Hematopoietic multipotent progenitor cell treated with erythropoietin and hydrocortisone succinate and interleukin-3 and kit ligand, for 17 days (in vitro differentiated cells): ENCODE data around the gene RAD51B.
"Not testable (repeated sequence)": the region's sequence is repeated elsewhere in the genome, so short reads cannot be mapped to it uniquely, and the experiment has no call there.

Experiments used
- DNase-seq: peaks from one replicate; pipeline ENCODE4 v3.0.0-alpha.2; 2015; ENCODE audit warnings: low spot score

Gene RAD51B

GRCh38 chr14:68028075-68028474 is 208.5 kb downstream of the RAD51B start:
- DNase-seq, result no peak

- not testable (repeated sequence) for DNase-seq
Observed at GRCh38 chr14:68031011-68031410, 211.4 kb downstream of the RAD51B start.

- DNase-seq, result no peak
Observed at GRCh38 chr14:68032154-68032553, 212.6 kb downstream of the RAD51B start.

GRCh38 chr14:68033336-68033932 is 213.9 kb downstream of the RAD51B start:
- no peak for DNase-seq

- DNase-seq, result no peak
Observed at GRCh38 chr14:68034896-68035295, 215.3 kb downstream of the RAD51B start.

- DNase-seq, result no peak
Observed at GRCh38 chr14:68036202-68036601, 216.6 kb downstream of the RAD51B start.

- DNase-seq, result no peak
Observed at GRCh38 chr14:68039593-68039992, 220.0 kb downstream of the RAD51B start.

GRCh38 chr14:68040633-68041369 is 221.2 kb downstream of the RAD51B start:
- DNase-seq, result no peak

- no peak for DNase-seq
Observed at GRCh38 chr14:68041876-68042354, 222.3 kb downstream of the RAD51B start.

GRCh38 chr14:68042586-68043210 is 223.1 kb downstream of the RAD51B start:
- DNase-seq, result no peak

GRCh38 chr14:68043752-68044151 is 224.2 kb downstream of the RAD51B start:
- DNase-seq, result no peak

- no peak for DNase-seq
Observed at GRCh38 chr14:68047906-68048305, 228.3 kb downstream of the RAD51B start.

GRCh38 chr14:68048815-68049214 is 229.2 kb downstream of the RAD51B start:
- DNase-seq, result not testable (repeated sequence)

GRCh38 chr14:68050177-68050576 is 230.6 kb downstream of the RAD51B start:
- DNase-seq, result no peak

- no peak for DNase-seq
Observed at GRCh38 chr14:68051146-68051545, 231.6 kb downstream of the RAD51B start.

GRCh38 chr14:68060198-68060597 is 240.6 kb downstream of the RAD51B start:
- no peak for DNase-seq

- DNase-seq, result no peak
Observed at GRCh38 chr14:68062651-68063050, 243.1 kb downstream of the RAD51B start.

- no peak for DNase-seq
Observed at GRCh38 chr14:68065322-68065721, 245.7 kb downstream of the RAD51B start.

- DNase-seq, result no peak
Observed at GRCh38 chr14:68074765-68075381, 255.3 kb downstream of the RAD51B start.

- no peak for DNase-seq
Observed at GRCh38 chr14:68075382-68076029, 255.9 kb downstream of the RAD51B start.

GRCh38 chr14:68076451-68076850 is 256.9 kb downstream of the RAD51B start:
- no peak for DNase-seq
